ENCODE data around the gene DENND1A. TPM values are rescaled to one million over a fixed set of nuclear protein-coding genes. Genes with fewer than 3 reads are reported as not detected.

Gene DENND1A
- total RNA-seq, 1 donor from 2014 or later = 18.5 TPM

DNA sequence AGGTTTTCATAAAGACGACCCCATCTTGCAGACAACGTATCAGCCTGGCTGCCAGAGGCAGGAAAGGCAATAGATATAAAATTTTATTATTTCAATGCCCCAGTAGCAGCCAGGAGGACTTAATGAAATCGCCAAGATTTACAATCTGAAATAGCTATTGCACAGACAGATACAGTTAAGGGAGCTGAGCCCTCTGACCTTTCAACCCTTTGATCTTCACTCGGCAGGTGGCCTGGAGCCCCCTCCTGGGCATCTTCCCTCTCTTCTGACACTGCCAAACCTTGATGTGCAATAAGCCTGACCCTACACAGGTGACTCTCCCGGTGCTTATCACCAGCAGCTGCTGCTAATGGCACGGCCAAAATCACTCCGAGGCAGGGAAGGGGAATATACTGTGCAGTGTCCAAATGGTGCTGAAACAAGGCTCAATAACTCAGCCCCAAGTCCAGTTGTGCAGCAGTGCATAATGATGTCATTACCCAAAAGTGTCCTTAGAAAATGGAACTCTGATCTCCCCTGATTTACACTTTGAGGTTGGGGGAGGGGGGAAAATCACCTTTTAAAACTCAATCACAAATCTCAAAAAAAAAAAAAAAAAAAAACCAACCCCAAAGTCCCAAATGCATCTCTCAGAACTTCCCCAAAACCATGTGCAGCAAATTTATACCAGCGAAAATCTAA is 331.9 kb downstream of the DENND1A start:
- Mint-ChIP-seq H3K27me3 (ENCODE audit: insufficient read depth) (no peaks in the 10 kb centered on the region), H3K9me3 (no peaks in the 10 kb centered on the region), H3K4me1 (ENCODE audit: low read depth) (no peaks in the 10 kb centered on the region), H3K4me3 (no peak overlapping the region), H3K27ac (no peak overlapping the region), H3K36me3 (ENCODE audit: low read depth) (no peaks in the 10 kb centered on the region)
- intact Hi-C loops (cut with micrococcal nuclease) = no loop called here
- no peak for DNase-seq (ENCODE audit: low spot score)

DNA sequence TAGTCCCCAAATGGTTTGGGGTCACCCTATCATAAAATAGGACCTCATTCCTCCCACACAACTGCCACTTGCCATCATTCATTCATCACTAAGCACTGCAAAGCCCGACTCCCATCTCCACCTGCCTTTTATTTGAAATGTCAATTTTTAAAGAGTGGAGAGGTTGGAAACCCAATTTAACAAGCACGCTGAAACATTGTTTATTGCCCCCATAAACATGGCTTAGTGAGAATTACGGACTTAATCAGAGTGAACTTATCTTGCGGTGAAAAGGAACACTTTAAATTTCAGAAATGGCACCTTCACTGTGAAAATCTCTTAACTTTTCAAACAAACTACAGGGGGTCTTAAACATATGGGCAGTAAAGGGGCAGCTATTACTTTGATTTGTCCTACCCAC is 332.9 kb downstream of the DENND1A start:
- intact Hi-C loops (cut with micrococcal nuclease) = no loop called here

DNA sequence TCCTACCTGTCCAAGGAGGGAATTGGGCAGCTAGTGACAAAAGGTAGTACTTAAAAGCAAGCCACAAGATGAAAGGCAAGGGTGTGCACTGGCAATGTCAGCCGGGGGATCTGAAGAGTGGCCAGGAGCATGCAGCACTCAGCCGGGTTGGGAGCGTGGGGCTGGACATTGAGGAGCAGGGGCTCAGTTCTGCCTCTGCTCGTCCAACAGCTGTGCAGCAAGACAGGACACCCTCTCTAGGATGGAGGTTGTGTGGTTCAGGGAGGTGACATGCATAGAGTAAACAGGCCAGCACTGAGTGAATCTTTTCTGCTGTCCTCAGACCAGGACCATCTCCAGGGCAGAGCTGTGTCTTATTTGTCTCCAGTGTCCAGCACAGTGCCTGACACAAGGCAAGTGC is 338.6 kb downstream of the DENND1A start:
- no peaks in the 10 kb centered on the region for H3K36me3 Mint-ChIP-seq (ENCODE audit: low read depth)
- H3K27ac Mint-ChIP-seq = no peak overlapping the region
- H3K4me3 Mint-ChIP-seq = no peak overlapping the region
- intact Hi-C loops (cut with micrococcal nuclease) = no loop called here
- no peaks in the 10 kb centered on the region for H3K4me1 Mint-ChIP-seq (ENCODE audit: low read depth)
- H3K9me3 Mint-ChIP-seq = peaks cover 12% of the 10 kb centered on the region
- no peak for DNase-seq (ENCODE audit: low spot score)
- no peaks in the 10 kb centered on the region for H3K27me3 Mint-ChIP-seq (ENCODE audit: insufficient read depth)

More for the DNA sequence above, 332.9 kb downstream of the DENND1A start:
- H3K4me1 Mint-ChIP-seq (ENCODE audit: low read depth) = no peaks in the 10 kb centered on the region
- H3K36me3 Mint-ChIP-seq (ENCODE audit: low read depth) = no peaks in the 10 kb centered on the region
- DNase-seq (ENCODE audit: low spot score) = no peak
- no peaks in the 10 kb centered on the region for H3K9me3 Mint-ChIP-seq
- H3K27ac Mint-ChIP-seq = no peak overlapping the region
- H3K27me3 Mint-ChIP-seq (ENCODE audit: insufficient read depth) = no peaks in the 10 kb centered on the region
- H3K4me3 Mint-ChIP-seq = no peak overlapping the region

DNA sequence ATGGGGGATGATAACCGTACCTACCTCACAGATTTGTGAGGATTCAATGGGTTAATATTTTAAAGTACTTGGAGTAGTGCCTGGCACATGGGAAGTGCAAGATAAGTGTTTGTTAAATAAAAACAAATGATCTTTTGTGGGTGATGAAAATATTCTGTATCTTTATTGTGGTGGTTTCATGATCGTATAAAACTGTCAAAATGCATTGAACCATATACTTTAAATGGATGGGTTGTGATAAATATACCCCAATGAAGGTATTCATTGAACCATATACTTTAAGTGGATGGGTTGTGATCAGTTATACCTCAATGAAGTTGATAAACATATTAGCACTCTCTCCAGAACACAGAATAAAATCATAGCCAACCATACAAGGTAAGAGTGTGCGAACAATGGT is 339.4 kb downstream of the DENND1A start:
- Mint-ChIP-seq H3K4me3 (no peak overlapping the region), H3K27ac (no peak overlapping the region), H3K9me3 (peaks cover 12% of the 10 kb centered on the region), H3K4me1 (ENCODE audit: low read depth) (no peaks in the 10 kb centered on the region), H3K27me3 (ENCODE audit: insufficient read depth) (no peaks in the 10 kb centered on the region), H3K36me3 (ENCODE audit: low read depth) (no peaks in the 10 kb centered on the region)
- DNase-seq (ENCODE audit: low spot score) = no peak
- intact Hi-C loops (cut with micrococcal nuclease) = no loop called here

DNA sequence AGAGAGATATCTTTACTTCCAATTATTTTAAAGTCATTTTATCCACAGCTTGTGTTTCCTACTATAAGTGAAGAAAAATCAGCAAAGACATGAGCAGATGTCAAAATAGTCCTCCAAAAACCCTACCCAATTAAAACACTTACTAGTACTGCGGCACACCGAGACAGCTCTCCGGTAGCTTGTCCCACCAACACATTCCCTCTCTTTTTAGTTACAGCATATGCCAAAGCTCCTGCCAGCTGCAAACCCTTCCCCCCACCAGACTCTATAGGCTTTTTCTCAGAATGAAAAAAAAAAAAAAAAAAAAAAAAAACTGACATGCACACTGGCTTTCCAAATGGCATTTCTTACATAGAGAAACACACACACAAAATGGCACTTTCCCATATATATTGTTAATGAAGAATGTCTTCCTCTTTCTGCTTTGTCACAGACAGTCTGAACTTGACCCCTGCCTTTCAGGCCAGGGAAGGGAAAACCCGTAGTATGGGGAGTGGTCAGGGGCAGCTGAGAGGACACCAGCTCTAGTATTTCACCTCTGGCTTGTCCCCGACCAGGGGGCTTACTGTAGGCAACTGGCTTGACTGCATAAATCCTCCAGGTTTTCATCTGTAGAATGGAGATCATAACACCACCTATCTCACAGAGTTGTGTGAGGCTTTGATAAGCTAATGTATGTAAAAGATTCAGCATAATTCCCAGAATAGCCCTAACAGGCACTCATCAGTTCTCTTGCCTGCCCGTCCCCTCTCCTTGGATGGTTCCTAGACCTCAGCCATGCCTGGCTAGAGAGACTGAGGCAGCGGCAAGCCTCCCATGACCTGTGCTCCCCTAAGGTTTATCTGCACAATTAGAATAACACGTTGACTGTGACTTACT is 340.3 kb downstream of the DENND1A start:
- H3K27me3 Mint-ChIP-seq (ENCODE audit: insufficient read depth) = no peaks in the 10 kb centered on the region
- no peak for DNase-seq (ENCODE audit: low spot score)
- no peak overlapping the region for H3K27ac Mint-ChIP-seq
- intact Hi-C loops (cut with micrococcal nuclease) = no loop called here
- no peak overlapping the region for H3K4me3 Mint-ChIP-seq
- no peaks in the 10 kb centered on the region for H3K4me1 Mint-ChIP-seq (ENCODE audit: low read depth)
- H3K36me3 Mint-ChIP-seq (ENCODE audit: low read depth) = no peaks in the 10 kb centered on the region
- H3K9me3 Mint-ChIP-seq = peaks cover 12% of the 10 kb centered on the region

DNA sequence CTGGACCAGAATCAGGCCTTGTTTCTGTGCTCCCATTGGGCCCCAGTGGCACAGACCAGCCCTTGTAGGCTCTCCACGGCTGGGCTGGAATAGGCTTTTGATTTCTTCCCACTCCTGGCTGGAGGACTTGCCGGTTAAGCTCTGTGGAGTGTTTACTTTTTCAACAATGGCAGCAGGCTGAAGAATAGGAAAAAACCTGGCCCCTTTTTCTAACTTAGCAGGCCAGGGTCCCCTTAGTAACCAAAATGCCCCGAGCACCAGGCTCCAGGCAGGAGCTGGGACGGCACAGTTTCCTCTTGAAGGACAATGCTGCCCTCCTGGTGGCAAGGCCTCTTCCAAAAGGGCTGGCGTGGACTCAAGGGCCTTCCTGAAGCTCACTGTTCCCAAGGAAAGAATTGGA is 343.7 kb downstream of the DENND1A start:
- Mint-ChIP-seq H3K9me3 (peaks cover 12% of the 10 kb centered on the region), H3K36me3 (ENCODE audit: low read depth) (peaks cover 3% of the 10 kb centered on the region), H3K27ac (no peak overlapping the region), H3K4me1 (ENCODE audit: low read depth) (no peaks in the 10 kb centered on the region), H3K4me3 (no peak overlapping the region), H3K27me3 (ENCODE audit: insufficient read depth) (no peaks in the 10 kb centered on the region)
- DNase-seq (ENCODE audit: low spot score) = no peak
- intact Hi-C loops (cut with micrococcal nuclease) = no loop called here

DNA sequence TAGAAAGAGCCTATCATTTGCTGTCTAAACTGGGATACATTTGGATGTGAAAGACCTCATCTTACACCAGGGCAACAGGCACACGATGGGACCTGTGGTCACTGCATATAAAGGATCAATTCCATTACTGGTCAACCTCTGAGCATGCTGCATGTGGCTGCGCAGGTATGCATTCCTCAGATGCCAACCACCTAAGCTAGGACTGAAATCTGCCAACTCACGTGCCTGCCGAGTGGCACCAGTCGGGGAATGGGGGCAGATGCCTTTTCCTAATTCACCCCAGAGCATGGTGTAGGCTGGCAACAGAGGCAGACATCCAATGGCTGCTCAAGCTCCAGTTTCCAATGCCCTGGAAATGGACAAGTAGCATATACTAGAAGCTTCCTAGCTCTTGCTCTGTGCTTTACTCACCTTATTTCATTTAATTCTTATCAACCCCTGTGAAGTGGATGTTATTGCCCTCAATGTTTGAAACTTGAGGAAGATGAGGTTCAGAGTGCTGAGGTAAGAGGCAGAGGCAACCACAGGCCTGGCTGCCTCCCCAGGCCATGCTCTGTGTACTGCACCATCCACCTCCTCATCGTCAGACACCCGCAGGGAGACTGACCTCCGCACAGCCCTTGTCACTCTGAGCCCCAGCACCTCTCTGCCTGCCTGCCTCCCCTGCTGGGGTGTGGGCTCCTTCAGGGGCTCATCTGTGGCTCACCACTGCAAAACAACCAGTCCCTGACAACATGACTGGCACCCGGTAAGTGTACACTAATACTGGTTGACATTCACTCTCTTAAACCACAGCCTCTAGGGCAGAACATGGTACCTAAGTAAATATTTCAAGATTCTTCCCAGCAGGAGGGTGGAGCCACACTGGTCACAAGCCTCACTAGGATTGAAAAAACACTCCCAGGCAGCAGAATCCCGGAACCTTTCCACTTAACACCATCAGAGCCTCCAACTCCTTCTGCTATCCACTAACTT is 345.4 kb downstream of the DENND1A start:
- intact Hi-C loops (cut with micrococcal nuclease) = no loop called here
- H3K4me3 Mint-ChIP-seq = no peak overlapping the region
- H3K27me3 Mint-ChIP-seq (ENCODE audit: insufficient read depth) = no peaks in the 10 kb centered on the region
- peaks cover 4% of the 10 kb centered on the region for H3K36me3 Mint-ChIP-seq (ENCODE audit: low read depth)
- no peak overlapping the region for H3K27ac Mint-ChIP-seq
- peaks cover 13% of the 10 kb centered on the region for H3K9me3 Mint-ChIP-seq
- no peak for DNase-seq (ENCODE audit: low spot score)
- H3K4me1 Mint-ChIP-seq (ENCODE audit: low read depth) = no peaks in the 10 kb centered on the region

DNA sequence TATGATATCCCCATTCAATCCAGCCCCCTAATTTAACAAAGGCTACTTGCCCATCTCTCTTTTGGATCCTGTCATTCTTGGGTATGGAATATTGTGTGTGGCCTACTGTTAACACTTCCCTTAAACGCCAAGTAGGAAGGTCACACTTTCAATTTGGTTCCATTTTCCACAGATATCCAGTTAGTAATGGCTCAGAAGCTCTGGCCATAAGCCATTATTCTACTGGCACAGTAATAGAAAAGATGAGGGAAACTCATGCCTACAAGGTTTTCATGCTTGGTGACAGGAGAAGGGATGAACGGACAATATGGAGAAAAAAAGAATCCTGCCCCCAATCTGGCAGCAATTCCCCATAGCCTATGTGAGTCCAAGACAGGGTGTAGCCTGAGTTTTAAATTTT is 346.3 kb downstream of the DENND1A start:
- Mint-ChIP-seq H3K4me3 (no peak overlapping the region), H3K27me3 (ENCODE audit: insufficient read depth) (no peaks in the 10 kb centered on the region), H3K36me3 (ENCODE audit: low read depth) (peaks cover 7% of the 10 kb centered on the region), H3K27ac (no peak overlapping the region), H3K4me1 (ENCODE audit: low read depth) (no peaks in the 10 kb centered on the region), H3K9me3 (peaks cover 16% of the 10 kb centered on the region)
- DNase-seq (ENCODE audit: low spot score) = no peak
- intact Hi-C loops (cut with micrococcal nuclease) = no loop called here

DNA sequence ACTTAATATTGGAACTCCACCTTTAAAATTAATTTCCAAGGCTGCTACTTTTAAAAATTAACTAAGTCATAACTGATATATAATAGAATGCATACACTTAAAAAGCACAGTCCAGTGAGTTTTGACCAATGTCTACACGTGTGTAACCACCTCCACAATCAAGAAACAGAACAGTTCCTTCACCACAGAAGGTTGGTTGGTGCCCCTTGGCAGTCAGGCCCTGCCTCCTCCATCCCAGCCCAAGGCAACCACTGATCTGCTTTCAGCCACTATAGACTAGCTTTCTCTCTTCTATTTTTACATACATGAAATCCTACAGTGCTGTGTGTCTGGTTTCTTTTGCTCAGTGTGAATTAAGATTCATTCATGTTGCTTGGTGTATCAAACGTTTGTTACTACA is 358.7 kb downstream of the DENND1A start:
- Mint-ChIP-seq H3K36me3 (ENCODE audit: low read depth) (no peaks in the 10 kb centered on the region), H3K4me1 (ENCODE audit: low read depth) (peaks cover 6% of the 10 kb centered on the region), H3K27me3 (ENCODE audit: insufficient read depth) (no peaks in the 10 kb centered on the region), H3K9me3 (peaks cover 13% of the 10 kb centered on the region), H3K27ac (no peak overlapping the region), H3K4me3 (no peak overlapping the region)
- intact Hi-C loops (cut with micrococcal nuclease) = no loop called here
- no peak for DNase-seq (ENCODE audit: low spot score)

DNA sequence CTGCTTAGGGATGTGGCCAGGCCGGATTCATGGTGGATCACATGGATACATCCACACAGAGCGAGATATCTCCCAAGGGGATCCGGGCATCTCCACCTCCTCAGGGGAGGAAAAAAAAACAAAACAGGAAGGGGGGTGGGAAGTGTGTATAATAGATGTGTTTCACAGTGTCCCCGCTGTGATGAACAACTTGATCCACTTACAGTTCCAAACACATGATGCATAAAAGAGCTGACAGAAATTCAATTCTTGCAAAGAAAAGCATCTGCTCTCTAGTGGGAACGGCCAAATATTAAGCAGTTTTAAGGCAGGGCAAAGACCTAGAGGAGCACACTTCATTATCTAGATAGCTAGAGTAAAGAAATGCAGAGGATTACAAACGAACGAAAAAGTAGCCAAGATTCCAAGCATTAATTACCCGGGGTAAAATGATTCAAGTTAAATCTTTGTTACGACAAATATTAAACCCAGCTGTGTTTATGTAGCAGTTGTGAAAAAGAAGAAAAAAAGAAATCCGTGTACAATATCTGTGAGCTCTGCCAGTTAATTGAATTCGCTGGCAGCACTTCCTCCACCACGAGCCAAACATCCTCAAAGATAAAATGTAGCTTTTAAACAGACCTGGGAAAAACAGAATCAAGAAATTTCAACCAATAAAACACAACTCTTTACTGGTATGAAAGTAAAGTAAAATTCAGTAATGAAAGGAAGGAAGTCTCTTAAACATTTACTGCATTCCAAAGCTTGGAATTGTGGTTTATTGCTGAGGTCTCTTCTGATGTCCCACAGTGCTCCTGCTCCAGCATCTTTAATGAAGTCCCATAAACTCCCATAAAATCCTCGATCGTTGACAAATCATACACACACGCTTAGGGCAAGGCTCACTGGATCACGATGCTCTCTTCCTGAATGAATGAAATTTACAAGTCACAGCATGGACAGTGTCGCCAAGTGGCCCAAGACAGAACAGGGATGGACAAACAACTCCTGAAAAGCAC is 360.9 kb downstream of the DENND1A start:
- no peak overlapping the region for H3K4me3 Mint-ChIP-seq
- no peaks in the 10 kb centered on the region for H3K27me3 Mint-ChIP-seq (ENCODE audit: insufficient read depth)
- no peak overlapping the region for H3K27ac Mint-ChIP-seq
- peaks cover 6% of the 10 kb centered on the region for H3K4me1 Mint-ChIP-seq (ENCODE audit: low read depth)
- no peaks in the 10 kb centered on the region for H3K9me3 Mint-ChIP-seq
- no peaks in the 10 kb centered on the region for H3K36me3 Mint-ChIP-seq (ENCODE audit: low read depth)
- DNase-seq (ENCODE audit: low spot score) = no peak
- intact Hi-C loops (cut with micrococcal nuclease) = no loop called here

DNA sequence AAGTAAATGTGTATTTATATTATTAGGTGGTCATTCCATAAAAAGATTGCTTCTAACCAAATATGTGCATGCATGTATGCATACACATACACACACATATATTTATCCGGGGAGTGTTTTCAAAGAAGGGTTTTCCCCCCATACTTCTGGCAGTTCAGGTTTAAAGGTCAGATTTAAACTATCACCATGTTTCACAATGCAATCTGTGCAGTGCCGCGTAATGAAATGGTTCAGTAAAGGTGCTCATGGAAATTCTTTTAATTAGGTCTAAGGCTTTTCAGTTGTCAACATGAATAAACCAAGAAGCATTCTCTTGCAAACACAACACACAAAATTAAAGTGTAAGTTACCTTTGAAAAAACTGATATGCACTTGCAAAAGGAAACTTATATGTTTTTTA is 362.9 kb downstream of the DENND1A start:
- DNase-seq (ENCODE audit: low spot score) = no peak
- H3K4me3 Mint-ChIP-seq = no peak overlapping the region
- peaks cover 4% of the 10 kb centered on the region for H3K36me3 Mint-ChIP-seq (ENCODE audit: low read depth)
- intact Hi-C loops (cut with micrococcal nuclease) = no loop called here
- H3K27ac Mint-ChIP-seq = no peak overlapping the region
- H3K27me3 Mint-ChIP-seq (ENCODE audit: insufficient read depth) = no peaks in the 10 kb centered on the region
- H3K4me1 Mint-ChIP-seq (ENCODE audit: low read depth) = peaks cover 19% of the 10 kb centered on the region
- H3K9me3 Mint-ChIP-seq = no peaks in the 10 kb centered on the region

DNA sequence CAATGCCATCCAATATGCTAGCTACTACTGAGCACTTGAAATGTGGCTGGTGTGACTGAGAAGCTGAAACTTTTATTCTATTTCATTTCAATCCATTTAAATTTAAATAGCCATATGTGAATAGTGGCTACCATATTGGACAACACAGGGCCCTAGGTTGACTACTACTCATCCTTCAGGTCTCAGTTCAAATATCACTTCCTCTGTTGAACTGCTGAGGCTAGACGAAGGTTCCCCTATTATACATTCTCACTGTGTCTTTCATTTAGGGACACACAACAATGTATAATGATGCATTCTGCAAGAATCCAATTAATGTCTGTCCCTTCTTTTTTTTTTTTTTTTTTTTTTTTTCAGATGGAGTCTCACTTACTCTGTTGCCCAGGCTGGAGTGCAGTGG is 365.3 kb downstream of the DENND1A start:
- intact Hi-C loops (cut with micrococcal nuclease) = loop anchor here (5.0 kb wide), 1 partner anchor 78 kb away; no protein-coding TSS in a partner anchor
- Mint-ChIP-seq H3K27me3 (ENCODE audit: insufficient read depth) (no peaks in the 10 kb centered on the region), H3K27ac (no peak overlapping the region), H3K4me1 (ENCODE audit: low read depth) (peaks cover 21% of the 10 kb centered on the region), H3K36me3 (ENCODE audit: low read depth) (peaks cover 9% of the 10 kb centered on the region), H3K9me3 (no peaks in the 10 kb centered on the region), H3K4me3 (no peak overlapping the region)
- no peak for DNase-seq (ENCODE audit: low spot score)

All from activated T-helper 1 cell treated with anti-CD3 and anti-CD28 coated beads, Interleukin-12 subunit alpha, Interleukin-12 subunit beta, Interleukin-2, Interleukin-4 antibody, amounts not matched to agents 30 ng/mL and 10 ng/mL and 1 ng/mL, durations not matched to agents 14 hours and 24 hours and 36 hours (primary cell).